Caki2 (cell line): ENCODE data around the gene CNTNAP2. TPM values are rescaled to one million over a fixed set of nuclear protein-coding genes. Genes with fewer than 3 reads are reported as not detected.

Experiments used
- DNase-seq: peaks from one replicate; pipeline ENCODE4 v3.0.0-alpha.2; 2015; ENCODE audit warnings: low read depth
- in situ Hi-C: cut with HindIII; loops from 2 replicates; pipeline ENCODE4 v1.10.0; 2016; ENCODE audit warnings: low sequenced_read_pairs, low pct_unique_long_range_greater_than_20kb, mixed read lengths
- total RNA-seq: library from RNA; depleted of rRNA; stranded (reverse); fragments of >200 nt; shearing (Covaris generic); gene quantifications from 2 replicates; pipeline ENCODE4 v1.2.3, GENCODE V29; 2014; ENCODE audit warnings: low replicate concordance

Gene CNTNAP2
- total RNA-seq, 1 experiment from 2014 or later = not detected

GRCh38 chr7:147261693-147262092, 1145.1 kb downstream of the CNTNAP2 start:
- DNase-seq = no peak
- in situ Hi-C loops = no loop called here

- DNase-seq = no peak
- in situ Hi-C loops = no loop called here
Observed at GRCh38 chr7:147265528-147265927, 1148.9 kb downstream of the CNTNAP2 start.

GRCh38 chr7:147276106-147276505, 1159.5 kb downstream of the CNTNAP2 start:
- in situ Hi-C loops = no loop called here

GRCh38 chr7:147276783-147277370, 1160.3 kb downstream of the CNTNAP2 start:
- in situ Hi-C loops = no loop called here
- DNase-seq = no peak

More at GRCh38 chr7:147276106-147276505, 1159.5 kb downstream of the CNTNAP2 start:
- no peak for DNase-seq

GRCh38 chr7:147279514-147279913, 1162.9 kb downstream of the CNTNAP2 start:
- DNase-seq = no peak
- in situ Hi-C loops = no loop called here

GRCh38 chr7:147279964-147280374, 1163.4 kb downstream of the CNTNAP2 start:
- no peak for DNase-seq
- in situ Hi-C loops = no loop called here

GRCh38 chr7:147282204-147282603, 1165.6 kb downstream of the CNTNAP2 start:
- no peak for DNase-seq
- in situ Hi-C loops = no loop called here

- in situ Hi-C loops = no loop called here
Observed at GRCh38 chr7:147296201-147296600, 1179.6 kb downstream of the CNTNAP2 start.

GRCh38 chr7:147296986-147297385, 1180.4 kb downstream of the CNTNAP2 start:
- no peak for DNase-seq
- in situ Hi-C loops = no loop called here

More at GRCh38 chr7:147296201-147296600, 1179.6 kb downstream of the CNTNAP2 start:
- DNase-seq = no peak

GRCh38 chr7:147298611-147299043, 1182.0 kb downstream of the CNTNAP2 start:
- no peak for DNase-seq
- in situ Hi-C loops = no loop called here

- in situ Hi-C loops = no loop called here
- DNase-seq = no peak
Observed at GRCh38 chr7:147300293-147300692, 1183.7 kb downstream of the CNTNAP2 start.

GRCh38 chr7:147304376-147304775, 1187.8 kb downstream of the CNTNAP2 start:
- no peak for DNase-seq
- in situ Hi-C loops = no loop called here

- no peak for DNase-seq
- in situ Hi-C loops = no loop called here
Observed at GRCh38 chr7:147305827-147306226, 1189.2 kb downstream of the CNTNAP2 start.

- no peak for DNase-seq
- in situ Hi-C loops = no loop called here
Observed at GRCh38 chr7:147308539-147308938, 1191.9 kb downstream of the CNTNAP2 start.

- in situ Hi-C loops = no loop called here
- no peak for DNase-seq
Observed at GRCh38 chr7:147311336-147311735, 1194.7 kb downstream of the CNTNAP2 start.

GRCh38 chr7:147321504-147321903, 1204.9 kb downstream of the CNTNAP2 start:
- in situ Hi-C loops = no loop called here
- DNase-seq = no peak

- in situ Hi-C loops = no loop called here
Observed at GRCh38 chr7:147332988-147333387, 1216.4 kb downstream of the CNTNAP2 start.

GRCh38 chr7:147363101-147363500, 1246.5 kb downstream of the CNTNAP2 start:
- in situ Hi-C loops = no loop called here
- DNase-seq = peak; percentile 2

More at GRCh38 chr7:147332988-147333387, 1216.4 kb downstream of the CNTNAP2 start:
- DNase-seq = no peak

GRCh38 chr7:147376192-147376591, 1259.6 kb downstream of the CNTNAP2 start:
- no peak for DNase-seq
- in situ Hi-C loops = no loop called here

- in situ Hi-C loops = no loop called here
Observed at GRCh38 chr7:147380926-147381325, 1264.3 kb downstream of the CNTNAP2 start.

More at GRCh38 chr7:147380926-147381325, 1264.3 kb downstream of the CNTNAP2 start:
- DNase-seq = no peak
